Heart right ventricle (tissue), 16 donors: ENCODE data around the gene TSPY9. TPM values are rescaled to one million over a fixed set of nuclear protein-coding genes. Genes with fewer than 3 reads are reported as not detected.
A peak's percentile ranks its signal among the peaks of the same experiment; 100 is the strongest.
"Not testable (repeated sequence)": the region's sequence is repeated elsewhere in the genome, so short reads cannot be mapped to it uniquely, and the experiment has no call there.

Source experiments
- ATAC-seq, 8 donors: fragments of 200-7000 bp; cut with Tn5 transposase; one replicate each; pipeline ENCODE4 v1.9.1; 2020; ENCODE audit warnings: mild to moderate bottlenecking in 8 of 8, moderate library complexity in 8 of 8, moderate number of reproducible peaks in 1 of 8
- DNase-seq, 2 donors: peaks; one replicate each; pipeline ENCODE4 v3.0.0-alpha.2; 2020
- H3K27ac ChIP-seq, 10 donors: fragments of 200-600 bp; sonication (generic) in 2 of 10; one replicate each; pipeline versions ENCODE4 v1.5.0 to v1.8.0; 2020 to 2022; ENCODE audit warnings: mild to moderate bottlenecking in 3 of 10
- H3K27me3 ChIP-seq, 7 donors: fragments of 200-600 bp; one replicate each; pipeline ENCODE4 v1.8.0; 2021 to 2022; ENCODE audit warnings: mild to moderate bottlenecking in 2 of 7
- H3K36me3 ChIP-seq, 9 donors: fragments of 200-600 bp; sonication (generic) in 1 of 9; one replicate each; pipeline versions ENCODE4 v1.5.0 to v1.8.0; 2020 to 2022; ENCODE audit warnings: mild to moderate bottlenecking in 2 of 9
- H3K4me1 ChIP-seq, 9 donors: fragments of 200-600 bp; sonication (generic) in 1 of 9; one replicate each; pipeline versions ENCODE4 v1.5.0 to v1.8.0; 2020 to 2022; ENCODE audit warnings: mild to moderate bottlenecking in 4 of 9
- H3K4me3 ChIP-seq, 10 donors: fragments of 200-600 bp; sonication (generic) in 2 of 10; one replicate each; pipeline versions ENCODE4 v1.5.0 to v1.8.0; 2020 to 2022; ENCODE audit warnings: mild to moderate bottlenecking in 7 of 10, moderate library complexity in 2 of 10
- H3K9me3 ChIP-seq, 11 donors: fragments of 200-600 bp in 10 of 11; sonication (generic) in 2 of 11; one replicate each; pipeline versions ENCODE4 v1.5.0 to v1.8.0; 2013 to 2022; ENCODE audit warnings: mild to moderate bottlenecking in 2 of 11, control low read depth in 1 of 11, moderate library complexity in 1 of 11
- WGBS, 2 donors: extraction: QIAGEN DNeasy Blood & Tissue Kit; methylation state at CpG; one replicate each; pipeline ENCODE4 v1.1.7; 2013; ENCODE audit warnings: inconsistent platforms in 1 of 2; 5-methylcytosine and 5-hydroxymethylcytosine counted together
- intact Hi-C, 10 donors: fragments of 100-400 bp; cut with DNase I; formaldehyde crosslinking; loops; one replicate each; pipeline versions ENCODE4 v1.11.1 to v1.14.2; 2022
- long read RNA-seq, 3 donors: library from polyadenylated mRNA; unstranded; transcript quantifications; one replicate each; pipeline ENCODE4 v2.0.0, GENCODE V29; 2020 to 2021
- polyA plus RNA-seq, 2 donors: library from polyadenylated mRNA; stranded (reverse); fragments of 200-250 nt; gene quantifications; one replicate each; pipeline ENCODE4 v1.2.3, GENCODE V29; 2013
- total RNA-seq, 10 donors: library from RNA; stranded (reverse); fragmentation: NEBNext Ultra II Directional in 3 of 10; extraction: Animal tissue kit (Norgen Biotek cat#: 25700) in 3 of 10; gene quantifications; one replicate each; pipeline versions ENCODE4 v1.2.1 to v1.2.4, GENCODE V29; 2021 to 2023
- donor health status: Arrhythmogenic right ventricular cardiomyopathy.
- donor health status: ischemic (EF 13 %, LVEDD 7.1; RV severe dilation, severe dysfunction).
- donor health status: healthy with polysubstance abuse.
- donor health status: DM: no; HTN: yes; CAD: no.
- donor health status: DM: no; HTN: no; CAD: no.
- donor health status: ischemic (EF 25% LVEDD 6.9; RV normal size, moderate dysfunction).
- donor health status: ischemic (EF 25% LVEDD 5.7; RV mildly dilated, moderate dysfunction).
- donor health status: healthy.
- donor health status: DM: yes; HTN: yes; CAD: no.
- donor health status: Ischemic cardiomyopathy.
- donor health status: ischemic (EF 35%, LVEDD 5.7; RV mildly dilated, moderate dysfunction).
- donor health status: nonischemic (EF 11% LVEDD 7.7; RV severe dilation, severe dysfunction).
- donor health status: DM: yes; HTN: yes; CAD: no.
- donor health status: PGD.
- donor health status: ischemic (EF 29% LVEDD 5.4; RV normal size, mild dysfunction).
- donor health status: nonischemic (EF 23%, LVEDD 6.1; RV moderate dilation, normal function).

The TSPY9 gene, protein sequence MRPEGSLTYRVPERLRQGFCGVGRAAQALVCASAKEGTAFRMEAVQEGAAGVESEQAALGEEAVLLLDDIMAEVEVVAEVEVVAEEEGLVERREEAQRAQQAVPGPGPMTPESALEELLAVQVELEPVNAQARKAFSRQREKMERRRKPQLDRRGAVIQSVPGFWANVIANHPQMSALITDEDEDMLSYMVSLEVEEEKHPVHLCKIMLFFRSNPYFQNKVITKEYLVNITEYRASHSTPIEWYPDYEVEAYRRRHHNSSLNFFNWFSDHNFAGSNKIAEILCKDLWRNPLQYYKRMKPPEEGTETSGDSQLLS
- total RNA-seq (not detected), polyA plus RNA-seq (not detected)
- long read RNA-seq, donor 1, result 0 reads
- long read RNA-seq, donor 2, result 0 reads
- long read RNA-seq, donor 3, result 0 reads

DNA sequence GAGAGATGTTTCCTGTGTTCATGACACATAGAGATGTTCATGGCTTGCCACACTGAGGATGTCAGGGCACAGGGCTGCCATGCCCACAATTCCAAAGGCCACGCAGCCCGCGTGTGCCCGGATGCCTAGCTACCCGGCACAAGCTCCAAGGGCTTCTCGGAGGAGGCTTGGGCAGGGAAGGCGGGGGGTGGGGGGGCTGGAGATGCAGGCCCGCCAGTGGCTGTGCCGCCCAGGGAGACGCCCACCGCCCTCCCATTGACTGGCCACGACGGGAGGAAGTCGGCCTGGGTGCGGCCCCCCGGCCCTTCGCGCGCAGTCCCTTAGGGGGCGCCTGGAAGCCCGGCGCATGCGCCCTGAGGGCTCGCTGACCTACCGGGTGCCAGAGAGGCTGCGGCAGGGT is at the start of gene TSPY9:
TSS of gene TSPY9 (plus strand) at position 301 of the 400 bp plus-strand sequence. CDS start at position 347, 46 bp downstream.
- H3K9me3 ChIP-seq, intact Hi-C loops: not testable (repeated sequence)
- no CpG with 5 or more reads among the region's 26 CpGs for WGBS, 2 donors

DNA sequence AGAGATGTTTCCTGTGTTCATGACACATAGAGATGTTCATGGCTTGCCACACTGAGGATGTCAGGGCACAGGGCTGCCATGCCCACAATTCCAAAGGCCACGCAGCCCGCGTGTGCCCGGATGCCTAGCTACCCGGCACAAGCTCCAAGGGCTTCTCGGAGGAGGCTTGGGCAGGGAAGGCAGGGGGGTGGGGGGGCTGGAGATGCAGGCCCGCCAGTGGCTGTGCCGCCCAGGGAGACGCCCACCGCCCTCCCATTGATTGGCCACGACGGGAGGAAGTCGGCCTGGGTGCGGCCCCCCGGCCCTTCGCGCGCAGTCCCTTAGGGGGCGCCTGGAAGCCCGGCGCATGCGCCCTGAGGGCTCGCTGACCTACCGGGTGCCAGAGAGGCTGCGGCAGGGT is 20.4 kb upstream of the TSPY9 start, which contains the start of gene TSPY1:
TSS of gene TSPY1 (plus strand) at position 301 of the 400 bp plus-strand sequence. CDS start at position 347, 46 bp downstream.
- H3K4me1 ChIP-seq, ATAC-seq, H3K27me3 ChIP-seq, H3K27ac ChIP-seq, DNase-seq, H3K4me3 ChIP-seq, H3K9me3 ChIP-seq, intact Hi-C loops, H3K36me3 ChIP-seq: not testable (repeated sequence)
- 20 to 94% methylated on average over 1 to 10 of the region's 25 CpGs for WGBS, 2 donors

More for the DNA sequence above, at the start of gene TSPY9:
- H3K36me3 ChIP-seq, H3K4me1 ChIP-seq, DNase-seq, ATAC-seq, H3K27ac ChIP-seq, H3K4me3 ChIP-seq, H3K27me3 ChIP-seq: not testable (repeated sequence)

DNA sequence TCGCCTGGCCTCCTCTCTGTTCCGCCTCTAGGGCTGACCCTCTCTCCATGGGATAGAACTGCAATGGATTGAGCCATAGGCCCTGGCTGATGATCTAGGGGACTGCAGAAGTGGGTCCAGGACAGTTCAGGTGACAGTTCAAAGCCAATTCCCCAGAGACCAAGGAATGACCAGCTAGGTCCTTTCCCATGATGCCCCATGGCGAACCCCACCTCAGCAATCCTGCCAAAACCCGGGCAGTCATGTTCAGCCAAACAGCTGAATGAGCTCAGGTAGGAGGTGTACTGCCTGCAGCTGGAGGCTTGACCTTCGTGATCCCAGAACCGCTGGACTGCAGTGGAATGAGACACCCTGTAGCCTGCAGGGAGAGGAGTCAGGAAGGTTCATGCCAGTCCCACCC is 17.3 kb downstream of the TSPY9 start:
- WGBS, 2 donors, result 56 to 67% methylated on average over 2 of the region's 6 CpGs
- H3K27me3 ChIP-seq, H3K4me1 ChIP-seq, H3K36me3 ChIP-seq, H3K9me3 ChIP-seq, intact Hi-C loops, H3K27ac ChIP-seq, H3K4me3 ChIP-seq, ATAC-seq: not testable (repeated sequence)
- DNase-seq, result peak in 1 of 2 donors; percentile 0

DNA sequence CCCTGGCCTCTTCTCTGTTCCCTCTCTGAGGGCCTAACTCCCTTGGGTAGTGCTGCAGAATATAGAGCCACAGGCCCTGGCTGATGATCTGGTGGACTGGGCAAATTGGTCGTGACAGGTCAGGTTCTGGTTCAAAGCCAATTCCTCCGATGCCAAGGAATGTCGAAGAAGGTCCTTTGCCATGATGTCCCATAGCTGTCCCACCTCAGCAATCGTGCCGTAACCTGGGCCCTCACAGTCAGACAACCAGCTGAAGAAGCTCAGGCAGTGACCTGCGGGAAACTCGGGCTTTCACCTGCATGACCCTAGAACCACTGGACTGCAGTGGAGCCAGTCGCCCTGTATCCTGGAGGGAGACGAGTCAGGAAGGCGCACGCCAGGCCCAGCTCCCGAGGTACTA is 29.2 kb downstream of the TSPY9 start:
- 78 to 82% methylated on average over 7 of the region's 12 CpGs for WGBS, 2 donors
- H3K4me1 ChIP-seq, H3K4me3 ChIP-seq, H3K9me3 ChIP-seq, intact Hi-C loops, H3K27ac ChIP-seq, H3K27me3 ChIP-seq, ATAC-seq, DNase-seq, H3K36me3 ChIP-seq: not testable (repeated sequence)

DNA sequence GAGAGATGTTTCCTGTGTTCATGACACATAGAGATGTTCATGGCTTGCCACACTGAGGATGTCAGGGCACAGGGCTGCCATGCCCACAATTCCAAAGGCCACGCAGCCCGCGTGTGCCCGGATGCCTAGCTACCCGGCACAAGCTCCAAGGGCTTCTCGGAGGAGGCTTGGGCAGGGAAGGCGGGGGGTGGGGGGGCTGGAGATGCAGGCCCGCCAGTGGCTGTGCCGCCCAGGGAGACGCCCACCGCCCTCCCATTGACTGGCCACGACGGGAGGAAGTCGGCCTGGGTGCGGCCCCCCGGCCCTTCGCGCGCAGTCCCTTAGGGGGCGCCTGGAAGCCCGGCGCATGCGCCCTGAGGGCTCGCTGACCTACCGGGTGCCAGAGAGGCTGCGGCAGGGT is 40.5 kb downstream of the TSPY9 start, which contains the start of gene TSPY10:
TSS of gene TSPY10 (plus strand) at position 301 of the 400 bp plus-strand sequence. CDS start at position 347, 46 bp downstream.
- DNase-seq, H3K4me3 ChIP-seq, ATAC-seq, H3K9me3 ChIP-seq, H3K36me3 ChIP-seq, intact Hi-C loops, H3K27ac ChIP-seq, H3K27me3 ChIP-seq, H3K4me1 ChIP-seq: not testable (repeated sequence)
- no CpG with 5 or more reads among the region's 26 CpGs for WGBS, 2 donors

Other genes with a start within 250 kb of the TSPY9 start
- gene TSPY4, start 149.8 kb upstream of the TSPY9 start, total RNA-seq, result not detected
- not detected for gene TSPY4, start 149.8 kb upstream of the TSPY9 start, polyA plus RNA-seq
- not detected for gene TSPY8, start 129.5 kb upstream of the TSPY9 start, total RNA-seq
- not detected for gene TSPY8, start 129.5 kb upstream of the TSPY9 start, polyA plus RNA-seq
- gene TSPY3, start 88.8 kb upstream of the TSPY9 start, total RNA-seq, result not detected
- gene TSPY3, start 88.8 kb upstream of the TSPY9 start, polyA plus RNA-seq, result not detected
- gene TSPY1, start 20.3 kb upstream of the TSPY9 start, total RNA-seq, result not detected
- not detected for gene TSPY1, start 20.3 kb upstream of the TSPY9 start, polyA plus RNA-seq
- gene TSPY10, start 40.6 kb downstream of the TSPY9 start, total RNA-seq, result not detected
- not detected for gene TSPY10, start 40.6 kb downstream of the TSPY9 start, polyA plus RNA-seq